Rectal smooth muscle tissue (tissue), 1 donor: Measurements from ENCODE around the gene RBM38.

ENCODE experiments used
- H3K27ac ChIP-seq: one replicate; pipeline ENCODE4 v1.7.0; 2013; ENCODE audit warnings: low read depth, low read length, inconsistent platforms
- H3K27me3 ChIP-seq: one replicate; pipeline ENCODE4 v1.7.0; 2013; ENCODE audit warnings: low read length; ENCODE audit not compliant: control insufficient read depth, insufficient read depth
- H3K36me3 ChIP-seq: one replicate; pipeline ENCODE4 v1.7.0; 2013; ENCODE audit warnings: low read length; ENCODE audit not compliant: control insufficient read depth, insufficient read depth
- H3K4me1 ChIP-seq: one replicate; pipeline ENCODE4 v1.7.0; 2013; ENCODE audit warnings: low read length; ENCODE audit not compliant: control insufficient read depth, insufficient read depth
- H3K4me3 ChIP-seq: one replicate; pipeline ENCODE4 v1.7.0; 2013; ENCODE audit warnings: low read length
- H3K9ac ChIP-seq: one replicate; pipeline ENCODE4 v1.7.0; 2013; ENCODE audit warnings: low read length

The RBM38 gene

GRCh38 chr20:57387945-57388371 lies 3.2 kb upstream of the RBM38 start:
- Histone ChIP-seq H3K27ac (no peak overlapping the region), H3K4me3 (no peak overlapping the region), H3K4me1 (peaks cover 9% of the 10 kb centered on the region), H3K36me3 (no peaks in the 10 kb centered on the region), H3K9ac (no peak overlapping the region), H3K27me3 (no peaks in the 10 kb centered on the region)

DNA sequence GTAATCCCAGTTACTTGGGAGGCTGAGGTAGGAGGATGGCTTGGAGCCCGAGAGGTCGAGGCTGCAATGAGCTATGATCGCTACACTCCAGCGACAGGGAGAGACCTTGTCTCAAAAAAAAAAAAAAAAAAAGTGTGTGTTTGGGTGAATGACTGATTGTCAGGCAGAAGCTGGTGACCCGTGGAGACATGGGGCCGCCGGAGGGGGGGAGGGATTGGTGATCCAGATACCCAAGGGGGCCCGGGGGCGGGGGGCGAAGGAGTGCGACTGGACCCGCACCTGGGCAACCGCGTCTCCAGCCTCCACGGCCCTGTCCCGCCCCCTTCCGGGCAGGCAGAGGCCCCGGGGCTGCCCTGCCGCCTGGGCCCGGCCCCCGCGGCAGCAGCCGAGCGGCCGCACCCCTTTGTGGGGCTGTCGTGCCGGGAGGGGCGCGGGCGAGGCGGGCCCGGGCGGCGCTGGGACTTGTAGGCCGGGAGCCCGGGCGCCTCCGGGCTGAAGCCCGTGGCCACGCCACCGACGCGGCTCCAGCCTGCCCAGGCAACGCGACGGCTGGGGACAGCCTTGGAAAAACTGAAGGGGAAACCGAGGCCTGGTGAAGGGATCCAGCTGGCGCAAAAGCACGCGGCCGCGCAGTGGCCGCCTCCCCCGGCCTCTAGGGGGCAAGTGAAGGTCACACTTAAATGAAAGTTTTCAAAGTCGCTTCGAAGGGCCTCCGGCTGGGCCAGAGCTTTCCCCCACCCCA lies 2.1 kb upstream of the RBM38 start:
- Histone ChIP-seq H3K36me3 (no peaks in the 10 kb centered on the region), H3K9ac (peak overlapping the region; percentile 44), H3K27ac (peak overlapping the region; percentile 82), H3K27me3 (no peaks in the 10 kb centered on the region), H3K4me1 (peaks cover 20% of the 10 kb centered on the region), H3K4me3 (peak overlapping the region; percentile 58)

DNA sequence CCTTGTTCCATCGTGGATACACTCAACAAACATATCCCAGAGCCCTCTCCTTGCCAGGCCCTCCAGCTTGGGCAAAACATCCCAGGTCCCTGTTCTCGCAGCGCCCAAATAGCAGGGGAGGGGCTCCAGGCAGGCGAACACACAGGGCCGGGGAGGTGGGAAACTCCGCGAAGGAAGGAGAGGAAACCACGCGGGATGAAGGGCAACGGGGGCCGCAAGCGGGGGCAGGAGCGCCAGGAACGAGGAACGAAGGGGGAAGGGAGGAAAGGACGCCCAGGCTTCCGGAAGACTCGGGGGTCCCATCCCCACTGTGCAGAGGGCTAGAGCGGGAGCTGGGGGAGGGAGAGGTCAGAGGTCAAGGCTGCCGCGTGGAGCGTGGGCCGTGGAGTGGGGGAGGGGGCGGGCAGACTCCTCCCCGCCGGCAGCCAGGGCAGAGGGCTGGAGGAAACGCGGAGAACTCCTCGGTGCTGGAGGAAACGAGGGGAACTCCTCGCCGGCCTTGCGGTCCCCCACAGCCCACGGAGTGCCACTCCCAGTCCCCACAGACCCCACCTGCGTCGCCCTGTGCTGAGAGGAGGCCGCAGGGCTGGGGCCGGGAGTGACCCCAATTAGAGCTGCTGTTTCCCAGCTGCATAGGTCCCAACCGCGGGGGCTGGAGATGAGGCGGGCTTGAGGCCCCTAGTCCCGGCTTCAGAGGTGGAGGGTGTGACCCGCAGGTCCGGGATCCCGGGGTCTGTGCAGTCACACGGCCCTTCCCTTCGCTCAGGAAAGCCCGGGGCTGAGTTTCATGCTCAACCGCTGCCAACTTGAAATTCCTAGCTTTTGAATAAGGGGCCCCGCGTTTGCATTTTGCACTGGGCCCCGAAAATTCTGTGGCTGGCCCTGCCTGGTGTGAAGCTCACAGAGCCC lies 1.2 kb upstream of the RBM38 start:
- Histone ChIP-seq H3K27me3 (no peaks in the 10 kb centered on the region), H3K4me1 (peaks cover 27% of the 10 kb centered on the region), H3K36me3 (peaks cover 4% of the 10 kb centered on the region), H3K4me3 (peak overlapping the region; percentile 58), H3K27ac (peak overlapping the region; percentile 82), H3K9ac (peak overlapping the region; percentile 44)

DNA sequence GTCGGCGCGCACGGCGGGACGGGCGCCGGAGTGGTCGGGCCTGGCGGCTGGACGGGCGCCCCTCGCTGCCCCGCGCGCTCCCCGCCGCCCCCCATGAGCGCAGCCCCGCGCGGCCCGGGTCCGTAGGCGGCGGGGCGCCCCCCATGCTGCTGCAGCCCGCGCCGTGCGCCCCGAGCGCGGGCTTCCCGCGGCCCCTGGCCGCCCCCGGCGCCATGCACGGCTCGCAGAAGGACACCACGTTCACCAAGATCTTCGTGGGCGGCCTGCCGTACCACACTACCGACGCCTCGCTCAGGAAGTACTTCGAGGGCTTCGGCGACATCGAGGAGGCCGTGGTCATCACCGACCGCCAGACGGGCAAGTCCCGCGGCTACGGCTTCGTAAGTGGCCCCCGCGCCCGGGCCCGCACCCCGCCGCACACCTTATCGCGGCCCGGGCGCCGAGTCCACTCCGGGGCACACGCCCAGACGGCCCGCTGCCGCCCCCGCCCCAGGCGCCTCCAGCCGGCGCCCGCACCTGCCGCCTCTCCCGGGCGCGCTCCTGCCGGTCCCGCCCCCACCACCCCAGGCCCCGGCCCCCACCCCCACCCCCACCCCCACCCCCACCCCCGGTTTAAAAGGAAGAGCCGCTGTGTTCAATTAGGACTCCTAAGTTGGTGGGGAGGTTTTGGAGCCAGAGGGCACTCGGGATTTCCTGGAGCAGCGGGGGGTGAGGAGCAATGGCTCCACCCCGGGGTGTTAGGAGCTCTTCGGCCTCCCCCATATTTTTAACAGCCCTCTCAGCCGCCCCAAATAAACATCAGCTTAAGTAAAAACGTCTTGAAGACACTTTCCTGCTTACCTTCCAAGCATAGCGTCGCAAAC lies 474 bp downstream of the RBM38 start:
- Histone ChIP-seq H3K27ac (peak overlapping the region; percentile 92), H3K9ac (peak overlapping the region; percentile 89), H3K4me1 (peaks cover 42% of the 10 kb centered on the region), H3K27me3 (no peaks in the 10 kb centered on the region), H3K36me3 (peaks cover 7% of the 10 kb centered on the region), H3K4me3 (peak overlapping the region; percentile 83)

GRCh38 chr20:57392512-57393271 lies 1.5 kb downstream of the RBM38 start:
- peaks cover 52% of the 10 kb centered on the region for H3K4me1 ChIP-seq
- peak overlapping the region; percentile 90 for H3K27ac ChIP-seq
- H3K9ac ChIP-seq = peak overlapping the region; percentile 89
- peaks cover 13% of the 10 kb centered on the region for H3K36me3 ChIP-seq
- peak overlapping the region; percentile 83 for H3K4me3 ChIP-seq
- H3K27me3 ChIP-seq = no peaks in the 10 kb centered on the region

GRCh38 chr20:57393321-57394120 lies 2.3 kb downstream of the RBM38 start:
- peak overlapping the region; percentile 19 for H3K9ac ChIP-seq
- peak overlapping the region; percentile 90 for H3K27ac ChIP-seq

DNA sequence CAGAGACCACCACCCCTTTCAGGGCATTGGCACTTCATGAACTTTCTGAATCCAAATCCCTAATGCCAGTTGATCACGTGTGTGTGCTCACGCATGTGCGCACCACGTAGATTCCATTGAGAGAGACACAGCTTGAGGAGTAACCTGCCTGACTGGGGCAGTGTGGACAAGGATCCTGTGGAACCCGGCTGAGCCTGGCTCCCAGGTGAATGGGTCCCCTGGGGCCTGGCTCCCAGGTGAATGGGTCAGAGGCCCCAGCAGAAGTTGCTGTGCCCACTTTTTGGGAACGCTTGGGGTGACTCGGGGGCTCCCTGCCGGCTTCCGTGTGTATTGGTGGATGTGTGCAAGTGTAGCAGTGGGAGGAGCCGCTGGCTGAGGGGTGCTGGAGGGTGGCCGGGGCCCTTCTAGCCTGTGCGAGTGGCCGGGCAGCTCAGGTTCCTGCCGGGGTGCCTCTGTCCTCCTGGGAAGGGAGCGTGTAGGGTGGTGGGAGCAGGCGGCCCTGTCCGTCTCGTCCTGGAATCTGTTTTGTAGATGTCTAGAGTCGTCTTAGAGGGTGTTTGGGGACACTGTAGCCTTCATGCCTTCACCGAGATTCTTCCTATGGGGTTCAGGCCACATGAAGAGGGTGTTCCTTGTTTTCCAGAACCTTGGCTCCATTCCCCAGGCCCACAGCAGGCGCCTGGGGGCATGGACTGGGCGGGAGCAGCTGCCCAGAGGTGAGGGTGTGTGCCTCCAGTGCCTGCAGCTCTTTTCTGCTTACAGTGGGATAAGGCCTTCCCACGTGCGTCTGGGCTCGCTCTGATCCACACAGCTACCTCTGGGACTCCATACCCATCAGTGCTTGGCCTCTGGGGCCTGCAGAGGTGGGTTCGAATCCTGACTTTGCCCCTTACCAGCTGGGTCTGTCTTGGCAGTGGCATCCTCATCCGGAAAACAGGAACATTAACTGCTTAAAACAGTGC lies 3.2 kb downstream of the RBM38 start:
- peaks cover 18% of the 10 kb centered on the region for H3K36me3 ChIP-seq
- H3K27me3 ChIP-seq = no peaks in the 10 kb centered on the region
- H3K4me3 ChIP-seq = peak overlapping the region; percentile 83
- H3K4me1 ChIP-seq = peaks cover 67% of the 10 kb centered on the region
- H3K9ac ChIP-seq = peak overlapping the region; percentile 27
- H3K27ac ChIP-seq = peak overlapping the region; percentile 90

More at GRCh38 chr20:57393321-57394120, 2.3 kb downstream of the RBM38 start:
- Histone ChIP-seq H3K36me3 (peaks cover 15% of the 10 kb centered on the region), H3K4me3 (peak overlapping the region; percentile 83), H3K4me1 (peaks cover 60% of the 10 kb centered on the region), H3K27me3 (no peaks in the 10 kb centered on the region)

DNA sequence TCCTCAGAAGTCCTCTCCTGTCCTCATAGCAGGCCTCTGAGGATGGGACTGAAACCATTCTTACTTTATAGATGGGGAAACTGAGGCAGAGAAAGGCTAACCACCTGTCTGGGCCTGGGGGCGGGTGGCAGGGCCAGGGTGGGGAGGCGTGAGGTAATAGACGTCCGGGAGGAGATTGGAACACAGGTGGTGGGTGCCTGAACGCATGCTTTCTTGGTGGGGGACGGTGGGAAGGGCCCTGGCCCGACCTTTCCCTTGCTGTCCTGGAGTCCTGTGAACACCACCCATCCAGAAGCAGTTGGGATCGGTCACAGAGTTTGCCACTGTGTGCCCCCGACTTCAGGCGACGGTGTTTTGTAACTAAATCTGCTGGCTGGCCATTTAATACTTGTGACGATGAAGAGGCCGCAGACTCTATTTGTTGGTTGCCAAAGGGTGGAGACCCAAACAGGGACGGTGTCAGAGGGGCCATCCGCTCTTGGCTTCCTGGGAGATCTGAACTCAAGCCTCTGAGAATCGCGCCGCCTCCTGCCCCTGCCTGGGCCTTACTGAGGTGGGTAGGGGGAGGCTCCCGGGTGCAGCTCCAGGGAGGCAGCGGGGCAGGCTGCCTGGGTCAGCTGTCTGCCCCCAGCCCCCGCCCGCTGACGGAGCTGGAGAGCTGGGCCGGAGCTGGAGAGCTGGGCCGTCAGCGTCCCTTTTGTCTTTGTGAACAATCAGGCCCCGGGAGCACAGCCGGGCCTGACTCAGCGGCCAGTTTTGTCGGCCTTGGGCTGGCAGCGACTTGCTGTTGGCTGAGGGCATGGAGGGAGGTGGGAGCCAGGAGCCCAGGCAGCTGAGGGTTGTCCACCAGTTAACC lies 4.1 kb downstream of the RBM38 start:
- no peak overlapping the region for H3K9ac ChIP-seq
- peaks cover 18% of the 10 kb centered on the region for H3K36me3 ChIP-seq
- H3K4me3 ChIP-seq = peak overlapping the region; percentile 83
- peak overlapping the region; percentile 90 for H3K27ac ChIP-seq
- peaks cover 69% of the 10 kb centered on the region for H3K4me1 ChIP-seq
- H3K27me3 ChIP-seq = no peaks in the 10 kb centered on the region

DNA sequence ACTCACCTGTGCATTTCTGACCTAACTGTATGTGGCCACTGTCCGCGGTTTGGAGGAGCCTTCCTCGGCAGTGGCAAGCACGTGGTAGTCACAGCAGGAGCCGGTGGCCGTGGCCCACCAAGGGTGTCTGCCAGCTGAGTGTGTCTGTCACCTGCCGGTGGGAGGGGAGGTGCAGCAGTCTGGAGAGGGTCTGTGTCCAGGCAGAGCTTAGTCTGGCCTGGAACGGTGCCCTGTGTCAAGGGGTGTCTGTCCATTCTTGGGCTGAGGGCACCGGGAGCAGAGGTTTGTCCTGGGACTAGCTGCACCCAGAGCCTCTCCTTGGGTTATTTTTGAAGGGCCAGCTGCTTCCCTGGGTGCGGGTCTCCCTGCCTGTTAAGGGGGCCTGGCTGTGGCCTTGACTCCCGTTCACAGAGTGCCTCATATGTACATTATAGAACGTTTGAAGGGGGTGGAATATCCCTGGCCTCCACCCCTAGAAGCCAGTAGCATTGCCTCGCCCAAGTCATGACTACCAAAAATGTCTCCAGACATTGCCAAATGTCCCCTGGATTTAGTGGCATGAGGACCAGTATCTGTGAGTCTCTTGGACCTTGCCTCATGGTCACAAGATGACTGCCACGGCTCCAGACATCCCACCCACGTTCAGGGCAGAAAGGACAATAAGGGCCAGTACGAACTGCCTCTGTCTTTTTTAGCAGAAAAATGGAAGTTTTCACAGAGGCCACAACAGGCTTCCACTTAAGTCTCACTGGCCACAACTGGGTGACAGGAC lies 5.2 kb downstream of the RBM38 start:
- Histone ChIP-seq H3K27ac (peak overlapping the region; percentile 90), H3K4me1 (peaks cover 79% of the 10 kb centered on the region), H3K9ac (no peak overlapping the region), H3K36me3 (peaks cover 18% of the 10 kb centered on the region), H3K4me3 (peak overlapping the region; percentile 22), H3K27me3 (no peaks in the 10 kb centered on the region)
